ENCODE measurements around the gene PPP4R1. TPM values are rescaled to one million over a fixed set of nuclear protein-coding genes. Genes with fewer than 3 reads are reported as not detected.
"Not testable (repeated sequence)": the region's sequence is repeated elsewhere in the genome, so short reads cannot be mapped to it uniquely, and the experiment has no call there.

The PPP4R1 gene
- polyA plus RNA-seq, 1 of the 3 experiments (the other 2 are of a cell fraction), result 53.4 TPM

DNA sequence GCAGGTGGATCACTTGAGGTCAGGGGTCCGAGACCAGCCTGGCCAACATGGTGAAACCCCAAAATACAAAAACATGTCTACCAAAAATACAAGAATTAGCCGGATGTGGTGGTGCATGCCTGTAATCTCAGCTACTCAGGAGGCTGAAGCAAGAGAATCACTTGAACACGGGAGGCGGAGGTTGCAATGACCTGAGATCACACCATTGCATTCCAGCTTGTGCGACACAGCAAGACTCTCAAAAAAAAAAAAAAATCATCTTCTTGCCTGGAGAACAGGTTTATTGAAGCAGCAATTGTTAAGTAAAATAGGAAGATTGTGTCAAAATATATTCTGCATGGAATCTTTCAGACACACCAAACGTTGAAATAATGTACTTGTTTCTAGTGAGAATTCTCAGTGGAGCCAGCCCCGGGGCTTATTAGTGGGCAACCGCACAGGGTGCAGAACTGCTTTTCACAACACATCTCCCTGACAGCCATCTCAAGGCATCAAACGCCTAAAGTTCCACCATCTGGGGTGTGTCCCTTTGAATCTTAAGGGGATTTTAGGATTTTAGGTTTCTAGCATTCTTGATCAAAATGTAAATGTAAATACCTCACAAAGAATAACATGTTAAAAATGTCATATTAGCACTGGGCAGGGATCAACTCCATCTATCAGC lies 28.6 kb upstream of the PPP4R1 start:
- CTCF ChIA-PET, result no interaction called here
- Histone ChIP-seq H3K4me3 (ENCODE audit: low read depth in 2 of 2, low read length in 1 of 2) (no peak overlapping the region), H2AFZ (ENCODE audit: low read depth) (no peak overlapping the region; the same call in 1 of the 2 replicates), H3K9ac (peak overlapping the region; percentile 81), H3F3A (replicated peaks; ENCODE audit: insufficient read depth) (peaks cover 15% of the 10 kb centered on the region), H3K36me3 (replicated peaks in 1 of 2; ENCODE audit: control insufficient read depth in 1 of 2, insufficient read depth in 2 of 2, low read length in 1 of 2) (no peaks in the 10 kb centered on the region), H3K27ac (ENCODE audit: low read depth in 2 of 2, low read length in 1 of 2) (peak overlapping the region; percentile 58 to 98; a peak in 3 of 4 replicates), H3K4me1 (ENCODE audit: control insufficient read depth in 1 of 2, insufficient read depth in 2 of 2, low read depth in 1 of 2, low read length in 1 of 2) (peaks cover 0 to 26% of the 10 kb centered on the region in 2 experiments; a peak in 2 of 4 replicates), H3K27me3 (ENCODE audit: insufficient read depth) (no peaks in the 10 kb centered on the region), H3K9me2 (no peaks in the 10 kb centered on the region), H4K20me1 (ENCODE audit: insufficient read depth) (no peaks in the 10 kb centered on the region), H3K4me2 (peak overlapping the region; percentile 39; the same call in 1 of the 2 replicates), H3K9me3 (no peaks in the 10 kb centered on the region), H3K79me2 (ENCODE audit: insufficient read depth) (no peaks in the 10 kb centered on the region)
- no peak for TF ChIP-seq RCOR1 (IDR thresholded peaks at IDR 0.05; ENCODE audit: low read length)
- no peak for DNase-seq
- POLR2A ChIA-PET, result no interaction called here
- WGBS (ENCODE audit: low lambda C conversion rate), result 62% methylated on average over 9 of the region's 9 CpGs

DNA sequence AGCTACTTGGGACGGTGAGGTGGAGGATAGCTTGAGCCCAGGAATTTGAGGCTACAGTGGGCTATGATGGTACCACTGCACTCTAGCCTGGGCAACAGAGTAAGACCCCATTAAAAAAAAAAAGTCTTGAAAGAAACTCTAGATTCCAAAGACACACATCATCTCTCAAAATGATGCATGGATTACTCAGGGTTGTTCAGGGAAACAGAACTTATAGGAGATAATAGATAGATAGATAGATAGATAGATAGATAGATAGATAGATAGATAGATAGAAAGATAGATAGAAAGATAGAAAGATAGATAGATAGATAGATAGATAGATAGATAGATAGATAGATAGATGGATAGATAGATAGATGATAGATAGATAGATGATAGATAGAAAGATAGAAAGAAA lies 26.7 kb upstream of the PPP4R1 start:
- H3K4me3 ChIP-seq (ENCODE audit: low read depth in 2 of 2, low read length in 1 of 2); CTCF ChIA-PET; H3K36me3 ChIP-seq (replicated peaks in 1 of 2; ENCODE audit: control insufficient read depth in 1 of 2, insufficient read depth in 2 of 2, low read length in 1 of 2); H3K27me3 ChIP-seq (ENCODE audit: insufficient read depth); H3K79me2 ChIP-seq (ENCODE audit: insufficient read depth); H3K9ac ChIP-seq; DNase-seq; H3K9me3 ChIP-seq; POLR2A ChIA-PET; H3K27ac ChIP-seq (ENCODE audit: low read depth in 2 of 2, low read length in 1 of 2); H3K9me2 ChIP-seq; H3K4me2 ChIP-seq; H2AFZ ChIP-seq (ENCODE audit: low read depth); H4K20me1 ChIP-seq (ENCODE audit: insufficient read depth): not testable (repeated sequence)
- 94% methylated on average over 1 of the region's 1 CpG for WGBS (ENCODE audit: low lambda C conversion rate)
- Histone ChIP-seq H3F3A (replicated peaks; ENCODE audit: insufficient read depth) (peaks cover 15% of the 10 kb centered on the region), H3K4me1 (ENCODE audit: control insufficient read depth in 1 of 2, insufficient read depth in 2 of 2, low read depth in 1 of 2, low read length in 1 of 2) (peaks cover 0 to 26% of the 10 kb centered on the region in 2 experiments; a peak in 2 of 4 replicates)

DNA sequence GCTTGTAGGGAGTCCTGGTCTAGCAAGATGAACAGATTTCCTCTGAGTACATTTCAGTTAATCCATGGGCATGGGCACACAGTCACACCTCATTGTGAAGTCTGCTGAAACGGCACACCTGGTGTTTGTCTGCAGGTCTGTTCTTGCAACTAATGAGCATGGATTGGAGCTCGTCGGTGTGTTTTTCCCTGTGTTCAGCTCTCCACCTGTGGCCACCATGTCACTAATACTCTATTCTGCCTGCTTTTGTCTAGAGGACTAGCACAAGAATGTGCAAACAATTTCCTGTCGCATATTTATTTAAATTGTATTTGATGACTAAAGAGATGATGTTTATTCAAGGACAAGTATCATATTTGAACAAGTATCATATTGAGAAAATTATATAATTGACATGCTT lies 24.5 kb upstream of the PPP4R1 start:
- ChIA-PET CTCF (no interaction called here), POLR2A (no interaction called here)
- Histone ChIP-seq H4K20me1 (ENCODE audit: insufficient read depth) (no peaks in the 10 kb centered on the region), H3K9me3 (no peaks in the 10 kb centered on the region), H3K9me2 (no peaks in the 10 kb centered on the region), H2AFZ (ENCODE audit: low read depth) (0 out of 2 replicates have a peak overlapping the region, but pooled peaks have one; percentile 50), H3K27me3 (ENCODE audit: insufficient read depth) (no peaks in the 10 kb centered on the region), H3F3A (replicated peaks; ENCODE audit: insufficient read depth) (peaks cover 9% of the 10 kb centered on the region), H3K4me3 (ENCODE audit: low read depth in 2 of 2, low read length in 1 of 2) (no peak overlapping the region), H3K4me1 (ENCODE audit: control insufficient read depth in 1 of 2, insufficient read depth in 2 of 2, low read depth in 1 of 2, low read length in 1 of 2) (peaks cover 0 to 19% of the 10 kb centered on the region in 2 experiments; a peak in 2 of 4 replicates), H3K4me2 (0 out of 2 replicates have a peak overlapping the region, but pooled peaks have one; percentile 38), H3K79me2 (ENCODE audit: insufficient read depth) (no peaks in the 10 kb centered on the region), H3K9ac (no peak overlapping the region), H3K36me3 (replicated peaks in 1 of 2; ENCODE audit: control insufficient read depth in 1 of 2, insufficient read depth in 2 of 2, low read length in 1 of 2) (no peaks in the 10 kb centered on the region), H3K27ac (ENCODE audit: low read depth in 2 of 2, low read length in 1 of 2) (no peak overlapping the region)
- whole genome bisulfite sequencing (ENCODE audit: low lambda C conversion rate), result 83% methylated on average over 4 of the region's 4 CpGs
- DNase-seq, result no peak
- TF ChIP-seq FOSL2 (IDR thresholded peaks at IDR 0.05; ENCODE audit: borderline replicate concordance, low read depth) (no peak), ELF1 (IDR thresholded peaks at IDR 0.05) (no peak), NFIC (IDR thresholded peaks at IDR 0.05; ENCODE audit: borderline replicate concordance) (no peak), RXRA (IDR thresholded peaks at IDR 0.05; ENCODE audit: borderline replicate concordance, low read depth) (no peak), MEF2A (IDR thresholded peaks at IDR 0.05; ENCODE audit: borderline replicate concordance, low read depth) (no peak), SMC3 (IDR thresholded peaks at IDR 0.05; ENCODE audit: low read depth, low read length) (no peak), TAF1 (IDR thresholded peaks at IDR 0.05; ENCODE audit: borderline replicate concordance, low read depth, low read length) (no peak), FOXJ3 (CRISPR knock-in tag; IDR thresholded peaks at IDR 0.05) (no peak), FOXM1 (IDR thresholded peaks at IDR 0.05; ENCODE audit: low read depth) (no peak), SIN3A (IDR thresholded peaks at IDR 0.05; ENCODE audit: borderline replicate concordance, low read depth, low read length) (no peak), TCF12 (IDR thresholded peaks at IDR 0.05) (no peak)
- TF ChIP-seq, protein P1, sequence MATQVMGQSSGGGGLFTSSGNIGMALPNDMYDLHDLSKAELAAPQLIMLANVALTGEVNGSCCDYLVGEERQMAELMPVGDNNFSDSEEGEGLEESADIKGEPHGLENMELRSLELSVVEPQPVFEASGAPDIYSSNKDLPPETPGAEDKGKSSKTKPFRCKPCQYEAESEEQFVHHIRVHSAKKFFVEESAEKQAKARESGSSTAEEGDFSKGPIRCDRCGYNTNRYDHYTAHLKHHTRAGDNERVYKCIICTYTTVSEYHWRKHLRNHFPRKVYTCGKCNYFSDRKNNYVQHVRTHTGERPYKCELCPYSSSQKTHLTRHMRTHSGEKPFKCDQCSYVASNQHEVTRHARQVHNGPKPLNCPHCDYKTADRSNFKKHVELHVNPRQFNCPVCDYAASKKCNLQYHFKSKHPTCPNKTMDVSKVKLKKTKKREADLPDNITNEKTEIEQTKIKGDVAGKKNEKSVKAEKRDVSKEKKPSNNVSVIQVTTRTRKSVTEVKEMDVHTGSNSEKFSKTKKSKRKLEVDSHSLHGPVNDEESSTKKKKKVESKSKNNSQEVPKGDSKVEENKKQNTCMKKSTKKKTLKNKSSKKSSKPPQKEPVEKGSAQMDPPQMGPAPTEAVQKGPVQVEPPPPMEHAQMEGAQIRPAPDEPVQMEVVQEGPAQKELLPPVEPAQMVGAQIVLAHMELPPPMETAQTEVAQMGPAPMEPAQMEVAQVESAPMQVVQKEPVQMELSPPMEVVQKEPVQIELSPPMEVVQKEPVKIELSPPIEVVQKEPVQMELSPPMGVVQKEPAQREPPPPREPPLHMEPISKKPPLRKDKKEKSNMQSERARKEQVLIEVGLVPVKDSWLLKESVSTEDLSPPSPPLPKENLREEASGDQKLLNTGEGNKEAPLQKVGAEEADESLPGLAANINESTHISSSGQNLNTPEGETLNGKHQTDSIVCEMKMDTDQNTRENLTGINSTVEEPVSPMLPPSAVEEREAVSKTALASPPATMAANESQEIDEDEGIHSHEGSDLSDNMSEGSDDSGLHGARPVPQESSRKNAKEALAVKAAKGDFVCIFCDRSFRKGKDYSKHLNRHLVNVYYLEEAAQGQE (IDR thresholded peaks at IDR 0.05; ENCODE audit: low read depth, low read length), result no peak
- TF ChIP-seq, protein P2, sequence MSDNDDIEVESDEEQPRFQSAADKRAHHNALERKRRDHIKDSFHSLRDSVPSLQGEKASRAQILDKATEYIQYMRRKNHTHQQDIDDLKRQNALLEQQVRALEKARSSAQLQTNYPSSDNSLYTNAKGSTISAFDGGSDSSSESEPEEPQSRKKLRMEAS (IDR thresholded peaks at IDR 0.05; ENCODE audit: low read depth), result no peak
- TF ChIP-seq, protein P3, sequence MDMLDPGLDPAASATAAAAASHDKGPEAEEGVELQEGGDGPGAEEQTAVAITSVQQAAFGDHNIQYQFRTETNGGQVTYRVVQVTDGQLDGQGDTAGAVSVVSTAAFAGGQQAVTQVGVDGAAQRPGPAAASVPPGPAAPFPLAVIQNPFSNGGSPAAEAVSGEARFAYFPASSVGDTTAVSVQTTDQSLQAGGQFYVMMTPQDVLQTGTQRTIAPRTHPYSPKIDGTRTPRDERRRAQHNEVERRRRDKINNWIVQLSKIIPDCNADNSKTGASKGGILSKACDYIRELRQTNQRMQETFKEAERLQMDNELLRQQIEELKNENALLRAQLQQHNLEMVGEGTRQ (IDR thresholded peaks at IDR 0.05; ENCODE audit: borderline replicate concordance, low read depth, low read length), result no peak
- TF ChIP-seq, protein P4, sequence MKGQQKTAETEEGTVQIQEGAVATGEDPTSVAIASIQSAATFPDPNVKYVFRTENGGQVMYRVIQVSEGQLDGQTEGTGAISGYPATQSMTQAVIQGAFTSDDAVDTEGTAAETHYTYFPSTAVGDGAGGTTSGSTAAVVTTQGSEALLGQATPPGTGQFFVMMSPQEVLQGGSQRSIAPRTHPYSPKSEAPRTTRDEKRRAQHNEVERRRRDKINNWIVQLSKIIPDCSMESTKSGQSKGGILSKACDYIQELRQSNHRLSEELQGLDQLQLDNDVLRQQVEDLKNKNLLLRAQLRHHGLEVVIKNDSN (IDR thresholded peaks at IDR 0.05; ENCODE audit: borderline replicate concordance, low read depth), result no peak
